WTC11 (cell line): ENCODE measurements around the gene WDR18. TPM values are rescaled to one million over a fixed set of nuclear protein-coding genes. Genes with fewer than 3 reads are reported as not detected.
A peak's percentile ranks its signal among the peaks of the same experiment; 100 is the strongest.

ENCODE experiments used
- ATAC-seq: fragments of 200-7000 bp; cut with Tn5 transposase; 2 replicates; pipeline ENCODE4 v1.10.0; 2021; ENCODE audit warnings: mild to moderate bottlenecking, moderate library complexity
- CTCF ChIA-PET: fragments of 300-600 bp; sonication (Branson Sonifier 250); formaldehyde crosslinking; loops from one replicate; lab custom pipeline; 2021; ENCODE audit warnings: antibody characterized with exemption; lab: Charles Lee
- POLR2A ChIA-PET: fragments of 350-600 bp; sonication (Branson Sonifier 250); formaldehyde crosslinking; loops from one replicate; lab custom pipeline; 2021; ENCODE audit warnings: antibody characterized with exemption; lab: Charles Lee
- DNase-seq: peaks from one replicate; pipeline ENCODE4 v3.0.0; 2021; ENCODE audit warnings: low spot score
- H3K27ac Mint-ChIP-seq: 2 replicates; pipeline ENCODE4 v1.8.0; 2021; ENCODE audit warnings: mixed read lengths
- H3K27me3 Mint-ChIP-seq: 2 replicates; pipeline ENCODE4 v1.8.0; 2021; ENCODE audit warnings: low read depth, mild to moderate bottlenecking, moderate library complexity, mixed read lengths
- H3K36me3 Mint-ChIP-seq: 2 replicates; pipeline ENCODE4 v1.8.0; 2021; ENCODE audit warnings: mixed read lengths
- H3K4me1 Mint-ChIP-seq: 2 replicates; pipeline ENCODE4 v1.8.0; 2022; ENCODE audit warnings: mixed read lengths
- H3K4me3 Mint-ChIP-seq: 2 replicates; pipeline ENCODE4 v1.8.0; 2021; ENCODE audit warnings: mild to moderate bottlenecking, moderate library complexity, mixed read lengths
- H3K9me3 Mint-ChIP-seq: 2 replicates; pipeline ENCODE4 v1.8.0; 2021; ENCODE audit warnings: mixed read lengths
- ELF4 ChIP-seq: sonication (generic); formaldehyde crosslinking; IDR thresholded peaks from 2 replicates; pipeline ENCODE4 v1.8.1; 2022; ENCODE audit warnings: low read depth, mild to moderate bottlenecking, moderate library complexity, missing genetic modification reagents
- FOXP1 ChIP-seq: sonication (generic); formaldehyde crosslinking; IDR thresholded peaks from 2 replicates; pipeline ENCODE4 v1.8.0; 2022; ENCODE audit warnings: missing genetic modification reagents, mild to moderate bottlenecking, moderate library complexity, borderline replicate concordance
- GABPB1 ChIP-seq: sonication (generic); formaldehyde crosslinking; IDR thresholded peaks from 2 replicates; pipeline ENCODE4 v1.8.1; 2023; ENCODE audit warnings: mild to moderate bottlenecking, missing genetic modification reagents
- GTF2I ChIP-seq: fragments of 250-450 bp; sonication (Bioruptor Pico); conservative IDR thresholded peaks from 2 replicates; pipeline ENCODE4 v1.4.0; 2021; ENCODE audit warnings: mild to moderate bottlenecking
- NR1H2 ChIP-seq: sonication (generic); formaldehyde crosslinking; IDR thresholded peaks from 2 replicates; pipeline ENCODE4 v1.9.0; 2021; ENCODE audit warnings: mild to moderate bottlenecking, moderate library complexity, missing genetic modification reagents
- PRRX2 ChIP-seq: fragments of 250-450 bp; sonication (Bioruptor Pico); IDR thresholded peaks from 2 replicates; pipeline ENCODE4 v1.8.0; 2021; ENCODE audit warnings: mild to moderate bottlenecking
- ZNF121 ChIP-seq: sonication (generic); formaldehyde crosslinking; IDR thresholded peaks from 2 replicates; pipeline ENCODE4 v1.8.0; 2023; ENCODE audit warnings: missing genetic modification reagents
- ZNF138 ChIP-seq: sonication (generic); formaldehyde crosslinking; conservative IDR thresholded peaks from 2 replicates; pipeline ENCODE4 v1.8.1; 2022; ENCODE audit warnings: mild to moderate bottlenecking, moderate library complexity, missing genetic modification reagents
- ZNF423 ChIP-seq: fragments of 250-450 bp; sonication (Bioruptor Pico); IDR thresholded peaks from 2 replicates; pipeline ENCODE4 v2.1.2; 2022; ENCODE audit warnings: mild to moderate bottlenecking, moderate library complexity
- total RNA-seq: library from RNA; stranded (reverse); gene quantifications from 3 replicates; pipeline ENCODE4 v1.2.3, GENCODE V29; 2021
- TF ChIP-seq, protein P1 (sequence below): sonication (generic); formaldehyde crosslinking; IDR thresholded peaks from 2 replicates; pipeline ENCODE4 v1.8.1; 2022; ENCODE audit warnings: mild to moderate bottlenecking, missing genetic modification reagents, moderate library complexity, borderline replicate concordance
- TF ChIP-seq, protein P2 (sequence below): sonication (generic); formaldehyde crosslinking; IDR thresholded peaks from 2 replicates; pipeline ENCODE4 v1.8.0; 2022; ENCODE audit warnings: mild to moderate bottlenecking, missing genetic modification reagents
- TF ChIP-seq, protein P3 (sequence below): sonication (generic); formaldehyde crosslinking; IDR thresholded peaks from 2 replicates; pipeline ENCODE4 v1.8.1; 2023; ENCODE audit warnings: mild to moderate bottlenecking, missing genetic modification reagents, borderline replicate concordance
- TF ChIP-seq, protein P4 (sequence below): sonication (generic); formaldehyde crosslinking; IDR thresholded peaks from 2 replicates; pipeline ENCODE4 v1.8.1; 2022; ENCODE audit warnings: missing genetic modification reagents, borderline replicate concordance
- TF ChIP-seq, protein P5 (sequence below): fragments of 250-450 bp; sonication (Bioruptor Pico); IDR thresholded peaks from 2 replicates; pipeline ENCODE4 v2.1.2; 2022; ENCODE audit warnings: mild to moderate bottlenecking, moderate library complexity
- TF ChIP-seq, protein P6 (sequence below): sonication (generic); formaldehyde crosslinking; IDR thresholded peaks from 2 replicates; pipeline ENCODE4 v1.8.1; 2023; ENCODE audit warnings: mild to moderate bottlenecking, missing genetic modification reagents

WDR18 gene
- total RNA-seq, 1 experiment from 2014 or later: 140 TPM

DNA sequence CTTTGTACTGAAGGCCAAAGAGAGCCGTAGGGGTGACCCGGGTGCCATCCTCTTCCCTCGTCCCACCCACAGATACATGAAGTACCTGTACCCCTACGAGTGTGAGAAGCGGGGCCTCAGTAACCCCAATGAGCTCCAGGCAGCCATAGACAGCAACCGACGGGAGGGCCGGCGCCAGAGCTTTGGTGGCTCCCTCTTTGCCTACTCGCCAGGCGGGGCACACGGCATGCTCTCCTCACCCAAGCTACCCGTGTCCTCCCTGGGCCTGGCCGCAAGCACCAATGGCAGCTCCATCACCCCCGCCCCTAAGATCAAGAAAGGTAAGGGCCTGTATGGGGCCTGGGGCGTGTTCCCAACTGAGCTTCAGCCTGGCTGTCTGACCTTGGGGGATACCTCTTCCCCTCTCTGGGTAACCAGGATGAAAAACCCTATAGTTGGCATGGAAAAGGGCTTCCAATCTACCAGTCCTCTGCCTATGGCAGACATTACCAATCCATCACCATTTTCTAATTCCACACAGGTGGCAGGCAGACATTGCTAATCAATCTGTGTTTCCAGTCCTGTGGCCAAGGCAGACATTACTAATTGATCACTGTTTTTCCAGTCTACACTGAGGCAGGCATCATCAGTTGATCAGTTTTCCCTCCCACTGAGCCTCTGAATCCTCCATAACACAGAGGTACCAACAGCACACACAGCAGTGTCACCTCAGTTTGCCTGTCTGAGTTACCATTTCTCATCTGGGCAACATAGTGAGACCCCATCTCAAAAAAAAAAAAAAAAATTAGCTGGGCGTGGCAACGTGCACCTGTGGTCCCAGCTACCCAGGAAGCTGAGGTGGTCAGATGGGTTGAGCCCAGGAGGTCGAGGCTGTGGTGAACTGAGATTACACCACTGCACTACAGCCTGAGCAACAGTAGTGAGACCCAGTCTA lies 19.1 kb upstream of the WDR18 start:
- POLR2A ChIA-PET: interaction anchor here (0.7 kb wide), 1 partner anchor 55 kb away, joined by 4 read pairs; no protein-coding TSS in a partner anchor
- H3K36me3 Mint-ChIP-seq: peaks cover 62% of the 10 kb centered on the region
- ATAC-seq (no peak), DNase-seq (no peak)
- no peak overlapping the region for H3K27ac Mint-ChIP-seq
- H3K4me3 Mint-ChIP-seq: no peak overlapping the region
- peaks cover 9% of the 10 kb centered on the region for H3K4me1 Mint-ChIP-seq
- peak; percentile 80; the same call in 1 of the 2 replicates for TF ChIP-seq ZNF121 (CRISPR knock-in tag)
- TF ChIP-seq, protein P1, sequence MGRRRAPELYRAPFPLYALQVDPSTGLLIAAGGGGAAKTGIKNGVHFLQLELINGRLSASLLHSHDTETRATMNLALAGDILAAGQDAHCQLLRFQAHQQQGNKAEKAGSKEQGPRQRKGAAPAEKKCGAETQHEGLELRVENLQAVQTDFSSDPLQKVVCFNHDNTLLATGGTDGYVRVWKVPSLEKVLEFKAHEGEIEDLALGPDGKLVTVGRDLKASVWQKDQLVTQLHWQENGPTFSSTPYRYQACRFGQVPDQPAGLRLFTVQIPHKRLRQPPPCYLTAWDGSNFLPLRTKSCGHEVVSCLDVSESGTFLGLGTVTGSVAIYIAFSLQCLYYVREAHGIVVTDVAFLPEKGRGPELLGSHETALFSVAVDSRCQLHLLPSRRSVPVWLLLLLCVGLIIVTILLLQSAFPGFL: no peak
- TF ChIP-seq, all 79 proteins: peak for 1
- no peaks in the 10 kb centered on the region for H3K27me3 Mint-ChIP-seq
- peaks cover 17% of the 10 kb centered on the region for H3K9me3 Mint-ChIP-seq
- CTCF ChIA-PET: interaction anchor here (1.2 kb wide), 1 partner anchor 12 kb away, joined by 3 read pairs; no protein-coding TSS in a partner anchor

DNA sequence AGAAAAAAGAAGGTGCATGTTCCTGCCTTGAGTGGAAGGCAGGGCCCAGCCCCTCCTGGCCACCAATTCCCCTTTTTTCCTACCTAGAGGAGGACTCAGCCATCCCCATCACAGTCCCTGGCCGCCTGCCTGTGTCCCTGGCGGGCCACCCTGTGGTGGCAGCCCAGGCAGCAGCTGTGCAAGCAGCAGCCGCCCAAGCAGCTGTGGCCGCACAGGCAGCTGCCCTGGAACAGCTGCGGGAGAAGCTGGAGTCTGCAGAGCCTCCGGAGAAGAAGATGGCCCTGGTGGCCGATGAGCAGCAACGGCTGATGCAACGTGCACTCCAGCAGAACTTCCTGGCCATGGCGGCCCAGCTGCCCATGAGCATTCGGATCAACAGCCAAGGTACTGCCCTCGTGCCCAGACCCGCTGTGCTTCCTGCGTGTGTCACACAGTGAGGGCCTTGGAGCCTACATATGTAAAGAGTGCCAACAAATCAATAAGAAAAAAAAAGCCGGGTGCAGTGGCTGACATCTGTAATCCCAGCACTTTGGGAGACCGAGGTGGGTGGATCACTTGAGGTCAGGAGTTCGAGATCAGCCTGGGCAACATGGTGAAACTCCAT lies 17.6 kb upstream of the WDR18 start:
- no peak overlapping the region for H3K4me3 Mint-ChIP-seq
- H3K27me3 Mint-ChIP-seq: no peaks in the 10 kb centered on the region
- ChIA-PET POLR2A (no interaction called here), CTCF (interaction anchor here (0.7 kb wide), 1 partner anchor 73 kb away, joined by 3 read pairs; the partner anchor contains the start of gene ABCA7)
- DNase-seq (no peak), ATAC-seq (no peak)
- H3K9me3 Mint-ChIP-seq: peaks cover 23% of the 10 kb centered on the region
- peaks cover 6% of the 10 kb centered on the region for H3K4me1 Mint-ChIP-seq
- TF ChIP-seq, protein P2, sequence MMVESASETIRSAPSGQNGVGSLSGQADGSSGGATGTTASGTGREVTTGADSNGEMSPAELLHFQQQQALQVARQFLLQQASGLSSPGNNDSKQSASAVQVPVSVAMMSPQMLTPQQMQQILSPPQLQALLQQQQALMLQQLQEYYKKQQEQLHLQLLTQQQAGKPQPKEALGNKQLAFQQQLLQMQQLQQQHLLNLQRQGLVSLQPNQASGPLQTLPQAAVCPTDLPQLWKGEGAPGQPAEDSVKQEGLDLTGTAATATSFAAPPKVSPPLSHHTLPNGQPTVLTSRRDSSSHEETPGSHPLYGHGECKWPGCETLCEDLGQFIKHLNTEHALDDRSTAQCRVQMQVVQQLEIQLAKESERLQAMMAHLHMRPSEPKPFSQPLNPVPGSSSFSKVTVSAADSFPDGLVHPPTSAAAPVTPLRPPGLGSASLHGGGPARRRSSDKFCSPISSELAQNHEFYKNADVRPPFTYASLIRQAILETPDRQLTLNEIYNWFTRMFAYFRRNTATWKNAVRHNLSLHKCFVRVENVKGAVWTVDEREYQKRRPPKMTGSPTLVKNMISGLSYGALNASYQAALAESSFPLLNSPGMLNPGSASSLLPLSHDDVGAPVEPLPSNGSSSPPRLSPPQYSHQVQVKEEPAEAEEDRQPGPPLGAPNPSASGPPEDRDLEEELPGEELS (CRISPR knock-in tag): no peak
- TF ChIP-seq NR1H2 (CRISPR knock-in tag) (no peak), ZNF121 (CRISPR knock-in tag) (peak; percentile 46; the same call in 1 of the 2 replicates), PRRX2 (CRISPR knock-in tag) (no peak), GABPB1 (CRISPR knock-in tag) (no peak), ZNF138 (no peak), FOXP1 (peak; percentile 31; the same call in 1 of the 2 replicates), ELF4 (CRISPR knock-in tag) (no peak), GTF2I (CRISPR knock-in tag) (0 out of 2 replicates have a peak, but pooled peaks have one; percentile 51), ZNF423 (CRISPR knock-in tag) (no peak)
- TF ChIP-seq, protein P3, sequence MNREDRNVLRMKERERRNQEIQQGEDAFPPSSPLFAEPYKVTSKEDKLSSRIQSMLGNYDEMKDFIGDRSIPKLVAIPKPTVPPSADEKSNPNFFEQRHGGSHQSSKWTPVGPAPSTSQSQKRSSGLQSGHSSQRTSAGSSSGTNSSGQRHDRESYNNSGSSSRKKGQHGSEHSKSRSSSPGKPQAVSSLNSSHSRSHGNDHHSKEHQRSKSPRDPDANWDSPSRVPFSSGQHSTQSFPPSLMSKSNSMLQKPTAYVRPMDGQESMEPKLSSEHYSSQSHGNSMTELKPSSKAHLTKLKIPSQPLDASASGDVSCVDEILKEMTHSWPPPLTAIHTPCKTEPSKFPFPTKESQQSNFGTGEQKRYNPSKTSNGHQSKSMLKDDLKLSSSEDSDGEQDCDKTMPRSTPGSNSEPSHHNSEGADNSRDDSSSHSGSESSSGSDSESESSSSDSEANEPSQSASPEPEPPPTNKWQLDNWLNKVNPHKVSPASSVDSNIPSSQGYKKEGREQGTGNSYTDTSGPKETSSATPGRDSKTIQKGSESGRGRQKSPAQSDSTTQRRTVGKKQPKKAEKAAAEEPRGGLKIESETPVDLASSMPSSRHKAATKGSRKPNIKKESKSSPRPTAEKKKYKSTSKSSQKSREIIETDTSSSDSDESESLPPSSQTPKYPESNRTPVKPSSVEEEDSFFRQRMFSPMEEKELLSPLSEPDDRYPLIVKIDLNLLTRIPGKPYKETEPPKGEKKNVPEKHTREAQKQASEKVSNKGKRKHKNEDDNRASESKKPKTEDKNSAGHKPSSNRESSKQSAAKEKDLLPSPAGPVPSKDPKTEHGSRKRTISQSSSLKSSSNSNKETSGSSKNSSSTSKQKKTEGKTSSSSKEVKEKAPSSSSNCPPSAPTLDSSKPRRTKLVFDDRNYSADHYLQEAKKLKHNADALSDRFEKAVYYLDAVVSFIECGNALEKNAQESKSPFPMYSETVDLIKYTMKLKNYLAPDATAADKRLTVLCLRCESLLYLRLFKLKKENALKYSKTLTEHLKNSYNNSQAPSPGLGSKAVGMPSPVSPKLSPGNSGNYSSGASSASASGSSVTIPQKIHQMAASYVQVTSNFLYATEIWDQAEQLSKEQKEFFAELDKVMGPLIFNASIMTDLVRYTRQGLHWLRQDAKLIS: no peak
- TF ChIP-seq, protein P4, sequence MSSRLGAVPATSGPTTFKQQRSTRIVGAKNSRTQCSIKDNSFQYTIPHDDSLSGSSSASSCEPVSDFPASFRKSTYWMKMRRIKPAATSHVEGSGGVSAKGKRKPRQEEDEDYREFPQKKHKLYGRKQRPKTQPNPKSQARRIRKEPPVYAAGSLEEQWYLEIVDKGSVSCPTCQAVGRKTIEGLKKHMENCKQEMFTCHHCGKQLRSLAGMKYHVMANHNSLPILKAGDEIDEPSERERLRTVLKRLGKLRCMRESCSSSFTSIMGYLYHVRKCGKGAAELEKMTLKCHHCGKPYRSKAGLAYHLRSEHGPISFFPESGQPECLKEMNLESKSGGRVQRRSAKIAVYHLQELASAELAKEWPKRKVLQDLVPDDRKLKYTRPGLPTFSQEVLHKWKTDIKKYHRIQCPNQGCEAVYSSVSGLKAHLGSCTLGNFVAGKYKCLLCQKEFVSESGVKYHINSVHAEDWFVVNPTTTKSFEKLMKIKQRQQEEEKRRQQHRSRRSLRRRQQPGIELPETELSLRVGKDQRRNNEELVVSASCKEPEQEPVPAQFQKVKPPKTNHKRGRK (CRISPR knock-in tag): no peak
- TF ChIP-seq, protein P5, sequence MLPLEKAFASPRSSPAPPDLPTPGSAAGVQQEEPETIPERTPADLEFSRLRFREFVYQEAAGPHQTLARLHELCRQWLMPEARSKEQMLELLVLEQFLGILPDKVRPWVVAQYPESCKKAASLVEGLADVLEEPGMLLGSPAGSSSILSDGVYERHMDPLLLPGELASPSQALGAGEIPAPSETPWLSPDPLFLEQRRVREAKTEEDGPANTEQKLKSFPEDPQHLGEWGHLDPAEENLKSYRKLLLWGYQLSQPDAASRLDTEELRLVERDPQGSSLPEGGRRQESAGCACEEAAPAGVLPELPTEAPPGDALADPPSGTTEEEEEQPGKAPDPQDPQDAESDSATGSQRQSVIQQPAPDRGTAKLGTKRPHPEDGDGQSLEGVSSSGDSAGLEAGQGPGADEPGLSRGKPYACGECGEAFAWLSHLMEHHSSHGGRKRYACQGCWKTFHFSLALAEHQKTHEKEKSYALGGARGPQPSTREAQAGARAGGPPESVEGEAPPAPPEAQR (CRISPR knock-in tag): no peak
- TF ChIP-seq, protein P6, sequence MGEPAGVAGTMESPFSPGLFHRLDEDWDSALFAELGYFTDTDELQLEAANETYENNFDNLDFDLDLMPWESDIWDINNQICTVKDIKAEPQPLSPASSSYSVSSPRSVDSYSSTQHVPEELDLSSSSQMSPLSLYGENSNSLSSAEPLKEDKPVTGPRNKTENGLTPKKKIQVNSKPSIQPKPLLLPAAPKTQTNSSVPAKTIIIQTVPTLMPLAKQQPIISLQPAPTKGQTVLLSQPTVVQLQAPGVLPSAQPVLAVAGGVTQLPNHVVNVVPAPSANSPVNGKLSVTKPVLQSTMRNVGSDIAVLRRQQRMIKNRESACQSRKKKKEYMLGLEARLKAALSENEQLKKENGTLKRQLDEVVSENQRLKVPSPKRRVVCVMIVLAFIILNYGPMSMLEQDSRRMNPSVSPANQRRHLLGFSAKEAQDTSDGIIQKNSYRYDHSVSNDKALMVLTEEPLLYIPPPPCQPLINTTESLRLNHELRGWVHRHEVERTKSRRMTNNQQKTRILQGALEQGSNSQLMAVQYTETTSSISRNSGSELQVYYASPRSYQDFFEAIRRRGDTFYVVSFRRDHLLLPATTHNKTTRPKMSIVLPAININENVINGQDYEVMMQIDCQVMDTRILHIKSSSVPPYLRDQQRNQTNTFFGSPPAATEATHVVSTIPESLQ (CRISPR knock-in tag): no peak
- peaks cover 75% of the 10 kb centered on the region for H3K36me3 Mint-ChIP-seq
- no peak overlapping the region for H3K27ac Mint-ChIP-seq
